NCI-H1105 treated with DMSO at 0.1 percent for 48 hours (cell line): ENCODE results near the gene TGFBR2.
A peak's percentile ranks its signal among the peaks of the same experiment; 100 is the strongest.

Experiments used
- DNase-seq: peaks from one replicate; lab custom pipeline; 2025; lab: John Stamatoyannopoulos, UW

TGFBR2 gene

DNA sequence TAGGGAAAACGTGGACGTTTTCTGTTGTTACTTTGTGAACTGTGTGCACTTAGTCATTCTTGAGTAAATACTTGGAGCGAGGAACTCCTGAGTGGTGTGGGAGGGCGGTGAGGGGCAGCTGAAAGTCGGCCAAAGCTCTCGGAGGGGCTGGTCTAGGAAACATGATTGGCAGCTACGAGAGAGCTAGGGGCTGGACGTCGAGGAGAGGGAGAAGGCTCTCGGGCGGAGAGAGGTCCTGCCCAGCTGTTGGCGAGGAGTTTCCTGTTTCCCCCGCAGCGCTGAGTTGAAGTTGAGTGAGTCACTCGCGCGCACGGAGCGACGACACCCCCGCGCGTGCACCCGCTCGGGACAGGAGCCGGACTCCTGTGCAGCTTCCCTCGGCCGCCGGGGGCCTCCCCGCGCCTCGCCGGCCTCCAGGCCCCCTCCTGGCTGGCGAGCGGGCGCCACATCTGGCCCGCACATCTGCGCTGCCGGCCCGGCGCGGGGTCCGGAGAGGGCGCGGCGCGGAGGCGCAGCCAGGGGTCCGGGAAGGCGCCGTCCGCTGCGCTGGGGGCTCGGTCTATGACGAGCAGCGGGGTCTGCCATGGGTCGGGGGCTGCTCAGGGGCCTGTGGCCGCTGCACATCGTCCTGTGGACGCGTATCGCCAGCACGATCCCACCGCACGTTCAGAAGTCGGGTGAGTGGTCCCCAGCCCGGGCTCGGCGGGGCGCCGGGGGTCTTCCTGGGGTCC is at the start of gene TGFBR2:
TSS of gene TGFBR2 (plus strand) at position 301 of the 731 bp plus-strand sequence. CDS start at position 584, 283 bp downstream.
- peak; percentile 31 for DNase-seq

DNA sequence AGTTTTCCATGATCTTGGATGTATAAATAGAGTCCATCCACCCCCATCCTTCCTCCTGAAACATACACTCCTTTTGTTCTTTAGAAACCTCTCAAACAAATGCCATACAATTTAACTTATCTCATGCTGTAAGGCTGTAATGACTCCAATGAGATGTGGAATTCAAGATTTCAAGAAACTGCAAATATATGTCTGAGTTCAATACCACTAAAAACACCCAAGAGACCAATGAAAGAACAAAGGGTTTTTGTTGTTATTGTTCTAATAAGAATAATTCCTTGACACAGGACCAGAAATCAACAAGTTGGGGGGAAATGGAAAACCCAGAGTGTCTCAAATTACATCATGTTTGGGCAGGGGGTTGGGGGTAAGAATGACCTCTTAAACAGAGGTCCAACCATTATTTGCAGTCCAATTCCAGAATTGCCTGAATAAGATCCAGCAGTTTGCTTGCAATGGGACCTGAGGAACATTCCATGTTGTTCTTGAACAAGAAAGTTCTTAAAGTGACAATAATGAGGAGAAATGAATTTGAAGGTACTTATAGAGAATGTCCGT is 48.6 kb upstream of the TGFBR2 start:
- no peak for DNase-seq

DNA sequence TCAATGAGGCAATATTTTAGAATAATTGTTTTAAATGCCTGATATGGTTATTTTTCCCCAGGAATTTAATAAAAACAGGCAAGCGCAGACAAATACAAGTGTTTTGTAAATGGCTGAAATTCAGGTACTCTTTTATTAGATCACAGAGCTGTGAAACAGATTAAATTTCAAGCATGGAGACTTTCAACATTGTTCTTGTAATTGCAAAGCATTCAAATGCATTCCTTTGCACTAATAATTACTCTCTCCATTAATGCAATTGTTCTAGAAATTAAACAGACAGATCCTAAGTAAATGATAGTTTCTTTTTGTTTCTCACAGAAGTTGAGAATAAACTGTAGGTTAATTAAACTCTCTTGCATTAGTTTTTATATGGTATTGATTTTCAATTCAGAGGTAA is 42.4 kb upstream of the TGFBR2 start:
- DNase-seq = no peak

DNA sequence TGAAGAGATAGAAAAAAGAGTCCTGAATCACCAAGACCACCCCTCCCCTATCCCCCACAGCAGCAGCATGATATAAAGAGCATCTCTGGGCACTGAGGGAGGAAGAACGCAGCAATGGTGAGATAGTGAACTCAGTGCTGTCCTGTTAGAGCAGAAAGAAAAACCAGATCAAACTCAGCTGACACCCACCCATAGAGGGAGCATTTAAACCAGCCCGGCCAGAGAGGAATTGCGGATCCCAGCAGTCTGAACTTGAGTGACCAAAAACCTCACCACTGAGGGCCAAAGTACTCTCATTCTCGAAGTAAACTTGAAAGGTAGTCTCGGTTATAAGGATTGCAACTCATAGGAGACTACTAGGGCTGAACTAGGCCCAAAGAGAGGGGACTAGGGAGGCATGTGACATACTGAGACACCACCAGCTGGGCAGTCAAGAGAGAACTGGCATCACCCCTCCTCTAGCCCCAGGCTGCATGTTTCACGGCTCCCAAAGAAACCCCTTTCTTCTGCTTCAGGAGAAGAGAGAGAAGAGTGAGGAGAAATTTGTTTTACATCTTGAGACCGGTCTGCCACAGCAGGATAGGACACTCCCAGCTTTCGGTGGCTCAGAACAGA is 39.2 kb upstream of the TGFBR2 start:
- no peak for DNase-seq

DNA sequence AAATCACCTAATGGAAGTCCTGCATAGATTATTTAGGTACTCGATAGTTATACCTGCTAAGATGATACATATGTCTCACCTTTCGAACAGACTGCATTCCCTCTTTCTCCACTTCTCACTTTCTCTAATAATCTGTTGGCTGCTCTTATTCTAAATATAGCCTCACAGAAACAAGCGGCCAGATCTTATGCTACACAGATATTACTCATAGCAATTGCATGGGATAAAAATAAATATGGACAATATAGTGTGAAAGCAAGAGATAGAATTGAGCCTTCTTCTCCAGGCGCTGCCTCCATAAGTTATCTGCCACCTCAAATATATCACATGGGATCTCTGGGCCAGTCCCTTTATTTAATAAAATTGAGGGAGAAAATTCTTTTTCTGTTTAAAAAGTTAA is 29.5 kb upstream of the TGFBR2 start:
- no peak for DNase-seq

DNA sequence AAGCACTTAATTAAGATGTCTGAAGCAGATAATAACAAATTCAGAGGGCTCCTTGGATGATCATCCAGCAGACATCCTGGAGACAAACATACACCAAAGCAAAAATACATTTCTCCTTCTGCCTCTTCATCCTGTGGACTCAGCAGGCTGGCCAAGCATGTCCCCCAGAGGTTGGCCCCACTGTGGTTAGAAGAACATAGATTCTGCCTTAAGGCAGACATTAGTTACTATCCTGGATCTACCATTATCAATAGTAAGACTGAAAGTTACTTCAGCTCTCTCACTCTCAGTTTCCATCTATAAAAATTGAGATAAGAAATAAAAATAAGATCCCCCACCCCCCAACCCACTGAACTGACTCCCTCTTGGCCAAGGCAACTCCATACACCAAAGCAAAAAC is 28.6 kb upstream of the TGFBR2 start:
- DNase-seq = no peak

DNA sequence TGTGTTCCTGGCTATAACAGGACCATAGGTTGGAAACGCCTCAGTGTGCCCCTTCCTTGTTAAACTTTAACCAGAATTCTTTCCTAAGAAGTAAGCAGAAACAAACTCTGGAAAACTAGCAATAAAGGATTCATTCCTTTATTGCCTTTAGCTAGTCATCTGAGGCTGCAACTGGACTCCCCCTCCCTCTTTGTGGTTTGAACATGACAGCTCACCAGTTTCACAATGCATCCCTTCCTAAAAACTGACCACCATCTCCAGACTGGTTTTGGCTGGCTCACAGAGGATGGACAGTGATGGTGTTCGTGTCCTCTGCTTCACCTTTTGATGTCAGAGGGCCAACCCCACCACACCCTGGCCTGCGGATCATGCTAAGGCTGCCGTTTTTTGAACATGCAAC is 27.9 kb upstream of the TGFBR2 start:
- DNase-seq = no peak

DNA sequence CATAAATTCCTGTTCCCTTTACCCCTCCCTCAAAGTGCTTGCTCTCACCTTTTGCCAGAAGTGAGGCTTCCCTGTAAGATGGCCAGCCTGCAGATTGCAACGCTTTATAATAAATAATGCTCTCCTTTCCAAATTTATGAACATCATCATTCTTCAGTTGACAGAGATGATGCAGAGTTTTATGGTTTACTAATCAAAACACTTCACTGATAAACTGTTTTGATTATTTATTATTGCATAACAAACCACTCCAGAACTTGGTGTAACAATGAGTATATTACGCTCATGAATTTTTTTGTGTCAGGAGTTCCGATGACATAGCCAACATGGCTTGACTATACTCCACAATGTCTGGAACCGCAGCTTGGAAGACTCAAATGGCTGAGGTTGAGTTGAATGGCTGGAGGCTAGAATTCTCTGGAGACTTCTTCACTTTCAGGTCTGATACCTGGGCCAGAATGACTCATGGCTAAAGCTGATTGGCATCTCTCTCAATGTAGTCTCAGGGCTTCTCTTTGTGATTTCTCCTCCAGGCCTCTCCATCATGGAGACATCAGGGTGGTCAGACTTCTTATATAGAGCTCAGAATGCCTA is 27.3 kb upstream of the TGFBR2 start:
- no peak for DNase-seq

DNA sequence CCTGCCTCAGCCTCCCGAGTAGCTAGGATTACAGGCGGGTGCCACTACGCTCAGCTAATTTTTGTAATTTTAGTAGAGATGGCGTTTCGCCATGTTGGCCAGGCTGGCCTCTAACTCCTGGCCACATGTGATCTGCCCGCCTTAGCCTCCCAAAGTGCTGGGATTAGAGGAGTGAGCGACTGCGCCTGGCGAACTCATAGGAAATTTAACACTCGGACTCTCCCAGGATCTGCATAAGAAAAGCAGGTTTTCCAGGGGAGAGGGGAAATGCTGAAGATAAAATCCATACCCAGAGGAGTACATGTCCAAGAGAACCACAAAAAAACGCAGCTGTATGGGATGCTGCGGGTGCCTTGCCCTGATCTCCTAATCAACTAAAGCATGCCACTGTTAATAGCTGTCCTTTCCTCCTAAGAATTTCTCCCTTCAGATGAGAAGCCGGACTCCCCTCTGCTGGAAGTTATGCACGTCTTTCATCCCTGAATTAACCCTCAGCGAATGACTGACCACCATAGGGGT is 25.3 kb upstream of the TGFBR2 start:
- DNase-seq = no peak

DNA sequence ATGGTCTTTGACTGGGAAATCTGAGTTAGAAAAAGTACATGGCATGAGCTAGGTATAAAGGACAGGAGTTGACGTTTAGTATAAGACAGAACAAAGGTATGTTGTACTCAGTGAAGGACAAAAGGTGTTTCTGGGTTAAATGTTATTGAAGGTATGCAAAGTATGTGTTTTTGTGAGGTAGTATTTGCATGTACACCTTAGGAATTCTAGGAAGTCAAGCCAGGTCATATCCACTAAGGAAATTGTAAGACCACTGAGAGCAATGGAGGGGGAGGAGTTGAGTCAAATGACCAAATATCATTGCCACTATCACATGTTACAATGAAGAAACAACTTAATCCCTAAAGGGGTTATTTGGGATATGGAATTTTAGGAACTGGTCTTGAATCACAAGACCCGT is 24.4 kb upstream of the TGFBR2 start:
- DNase-seq = no peak

DNA sequence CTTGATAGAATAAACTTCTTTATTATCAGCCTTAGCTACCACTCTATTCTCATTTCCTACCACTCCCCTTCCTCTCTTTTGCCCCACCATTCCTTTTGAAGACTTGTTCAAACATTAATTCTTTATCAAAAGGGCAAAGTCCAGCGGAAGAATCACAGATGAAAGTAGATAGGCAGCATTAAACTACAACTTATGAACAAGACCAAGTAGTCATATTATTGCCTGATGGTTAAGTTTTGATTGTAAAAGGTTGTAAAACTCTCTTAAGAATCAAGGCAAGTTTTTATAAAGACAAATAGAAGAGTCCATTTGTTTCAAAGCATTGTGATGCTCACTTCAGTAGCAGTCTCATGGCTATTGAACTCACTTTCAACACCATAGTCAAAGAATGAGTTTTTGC is 22.4 kb upstream of the TGFBR2 start:
- no peak for DNase-seq

DNA sequence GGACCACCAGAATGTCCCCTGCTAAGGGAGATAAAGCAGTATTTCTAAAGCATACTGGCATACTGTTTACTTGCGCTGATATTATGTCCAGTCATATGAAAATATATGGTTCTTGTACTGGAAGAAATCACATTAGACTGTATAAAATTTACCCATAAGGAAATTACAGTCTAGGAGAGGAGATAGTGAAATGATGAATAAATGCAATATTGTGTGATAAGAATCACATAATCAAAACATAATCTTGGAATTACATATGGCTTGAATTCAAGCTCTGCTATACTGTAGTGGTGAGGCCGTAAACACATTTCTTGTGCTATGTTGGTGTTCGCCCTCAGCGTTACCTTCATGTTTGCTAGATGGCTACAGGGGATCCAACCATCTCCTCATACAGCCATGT is 20.7 kb upstream of the TGFBR2 start:
- no peak for DNase-seq

DNA sequence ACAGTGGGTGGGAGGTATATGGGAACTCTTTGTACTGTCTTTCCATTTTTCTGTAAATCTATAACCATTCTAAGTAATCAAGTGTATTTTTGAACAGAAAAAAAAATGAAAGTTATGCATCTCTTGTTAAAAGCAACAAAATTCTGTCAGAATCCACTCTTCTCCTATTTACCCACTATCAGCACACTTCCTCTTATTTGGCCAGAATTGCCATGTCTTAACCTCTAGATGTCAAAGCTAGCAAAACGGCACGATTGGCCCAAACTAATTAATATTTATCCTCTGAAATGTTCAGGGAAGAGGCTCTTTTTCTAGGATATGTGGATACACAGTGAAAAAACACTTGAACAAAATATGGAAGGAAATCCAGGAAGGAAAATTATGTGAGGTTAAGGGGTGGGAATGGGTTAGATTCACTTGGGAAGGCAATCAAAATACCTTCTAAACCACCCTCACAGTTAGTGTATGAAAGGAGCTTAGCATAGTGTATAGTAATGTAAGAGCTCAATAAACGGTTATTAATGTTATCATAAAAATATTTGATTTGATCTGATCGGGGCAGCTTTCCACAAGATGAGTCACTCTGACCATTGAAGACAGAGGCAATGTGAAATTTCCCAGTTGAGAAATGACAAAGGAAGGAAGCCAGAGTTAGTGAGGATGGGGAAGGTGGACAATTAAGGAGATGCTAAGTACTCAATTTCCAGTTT is 20.1 kb upstream of the TGFBR2 start:
- DNase-seq = no peak

DNA sequence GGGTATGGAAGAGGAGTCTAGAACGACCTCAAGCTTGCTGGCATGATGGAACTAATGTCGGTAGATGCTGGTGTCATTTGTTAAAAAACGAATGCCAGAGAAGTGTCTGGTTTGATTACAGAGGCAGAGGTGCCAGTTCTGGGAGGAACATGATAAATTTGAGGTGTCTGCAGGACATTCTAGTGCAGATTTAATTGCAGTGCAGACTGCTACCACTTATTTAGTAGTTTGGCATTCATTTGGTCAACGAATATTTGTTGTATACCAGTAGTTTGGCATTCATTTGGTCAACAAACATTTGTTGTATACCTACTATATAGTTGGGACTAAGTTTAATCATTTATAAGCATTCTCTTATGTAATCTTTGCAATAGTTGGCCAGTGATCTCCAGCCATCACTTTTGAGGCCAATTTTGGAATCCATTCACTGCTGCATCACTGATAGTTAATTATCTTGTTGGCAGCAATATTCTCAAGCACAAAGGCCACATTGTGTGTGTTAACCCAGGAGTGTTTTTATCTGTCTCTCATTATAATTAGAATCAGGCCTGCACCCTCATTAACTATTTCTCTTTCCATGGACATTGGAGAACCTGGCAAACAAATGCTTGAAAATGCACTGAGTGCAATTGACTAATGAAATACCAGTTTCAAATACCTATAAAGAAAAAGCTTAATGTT is 19.5 kb upstream of the TGFBR2 start:
- DNase-seq = peak; percentile 22

DNA sequence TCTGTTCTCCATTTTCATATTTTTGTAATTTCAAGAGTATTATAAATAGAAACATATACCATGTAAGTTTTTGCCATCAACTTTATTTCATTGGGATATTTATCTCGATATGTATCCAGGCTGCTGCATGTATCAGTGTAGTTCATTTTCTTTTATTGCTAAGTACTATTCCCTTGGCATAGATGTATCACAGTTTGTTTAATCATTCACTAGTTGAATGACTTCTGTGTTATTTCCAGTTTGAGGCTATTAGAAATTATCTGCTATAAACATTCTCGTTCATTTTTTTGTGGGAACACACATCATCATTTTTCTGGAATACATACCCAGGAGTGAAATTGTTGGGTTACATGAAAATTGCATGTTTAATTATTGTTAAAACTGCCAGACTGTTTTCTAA is 18.5 kb upstream of the TGFBR2 start:
- DNase-seq = no peak

DNA sequence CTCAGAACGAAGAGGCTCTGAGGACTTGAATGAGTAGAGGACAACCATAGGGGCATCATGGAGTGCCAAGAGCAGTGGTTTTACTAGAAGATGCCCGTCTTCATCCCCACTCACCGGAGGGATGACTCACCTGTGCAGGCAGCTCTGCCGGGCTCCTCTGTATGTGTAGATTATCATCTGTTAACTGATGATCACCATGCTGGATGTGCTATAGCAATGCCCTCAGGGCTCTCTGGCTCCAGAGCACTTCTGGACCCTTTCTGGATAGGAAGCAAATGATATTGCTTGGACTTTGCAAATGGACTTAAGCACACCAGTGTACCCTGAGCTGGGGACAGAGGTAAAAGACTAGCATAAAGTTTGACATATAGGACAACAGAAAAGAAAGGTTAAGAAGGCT is 10.2 kb upstream of the TGFBR2 start:
- DNase-seq = no peak

DNA sequence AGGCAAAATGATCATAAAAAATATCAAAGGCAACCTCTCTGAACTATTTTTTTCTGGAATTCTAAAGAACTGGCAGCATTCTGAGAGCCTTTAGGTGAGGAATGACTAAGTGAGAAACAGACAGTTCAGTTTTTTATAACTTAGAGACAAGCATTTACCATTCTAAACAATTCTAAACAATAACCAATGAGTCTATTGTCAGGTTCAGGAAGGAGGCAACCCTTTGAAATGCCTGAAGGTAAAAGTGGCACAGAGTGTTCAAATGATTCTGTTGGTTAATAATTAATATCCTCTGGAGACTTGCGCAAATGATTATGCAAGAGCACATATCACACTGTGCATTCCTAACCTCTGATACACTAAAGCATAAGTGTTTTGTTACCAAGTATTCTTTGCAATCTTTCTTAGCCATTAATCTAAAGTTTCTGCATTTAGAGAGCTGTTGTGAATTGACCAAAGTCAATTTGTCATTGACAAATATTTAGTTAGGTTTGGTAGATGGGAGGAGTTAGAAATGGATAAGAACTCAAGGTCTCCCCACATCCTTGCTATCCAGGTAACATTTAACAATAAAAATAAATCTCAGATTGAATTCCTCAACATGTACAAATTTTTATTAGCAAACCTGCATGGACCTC is 9.2 kb upstream of the TGFBR2 start:
- no peak for DNase-seq

DNA sequence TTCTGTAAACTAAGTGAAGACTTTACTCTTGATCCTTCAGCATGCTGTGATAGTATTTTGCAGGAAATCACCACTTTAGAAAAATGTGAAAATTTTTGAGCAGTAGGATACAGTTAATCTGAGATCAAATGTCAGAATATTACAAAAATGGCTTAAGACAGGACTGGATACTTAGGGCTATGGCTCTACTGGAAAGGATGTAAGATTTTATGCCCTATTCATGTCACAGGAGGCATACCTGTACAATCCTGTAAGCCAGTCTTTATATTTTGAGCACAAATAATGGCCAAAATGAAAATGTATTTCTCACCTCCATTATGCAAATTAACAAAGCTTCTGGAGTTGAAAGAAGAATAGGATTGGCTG is 8.6 kb upstream of the TGFBR2 start:
- DNase-seq = no peak

DNA sequence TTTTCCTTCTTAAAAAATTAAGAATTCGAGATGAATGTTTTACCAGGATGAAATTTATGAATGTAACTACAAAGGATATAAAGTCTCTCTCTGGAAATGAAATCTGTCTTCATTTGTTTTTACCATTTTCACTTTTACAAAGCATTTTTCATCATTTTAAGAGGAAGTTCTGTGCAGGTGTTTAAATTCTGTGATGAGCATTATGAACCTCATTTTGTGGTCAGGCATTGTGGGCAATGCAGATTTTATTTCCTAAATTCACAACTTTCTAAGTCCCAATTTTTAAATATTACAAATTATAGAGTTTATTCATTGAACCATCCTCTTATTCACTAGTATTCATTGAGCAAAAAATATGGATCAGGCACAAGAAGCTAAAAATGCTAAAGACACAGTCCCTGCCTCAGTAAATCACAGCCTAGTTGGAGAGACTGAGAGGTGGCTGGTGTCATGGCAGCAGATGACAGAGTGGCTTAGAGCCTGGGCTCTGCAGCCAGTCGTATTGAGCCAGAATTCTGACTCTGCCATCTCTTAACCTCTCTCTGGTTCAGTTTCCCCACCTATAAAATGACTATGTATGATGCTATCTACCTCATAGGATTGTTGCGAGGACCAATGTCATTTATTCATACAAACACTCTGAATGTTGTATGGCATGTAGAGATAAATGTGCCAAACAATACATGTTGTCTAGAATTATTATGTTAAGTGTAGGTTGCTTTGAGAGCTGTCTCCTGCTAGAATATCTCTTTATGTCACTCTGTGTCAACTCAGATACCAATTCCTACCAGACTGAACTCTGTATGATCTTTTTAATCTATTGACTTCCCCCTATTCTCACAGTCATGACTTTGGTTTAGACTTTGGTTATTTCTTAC is 7.5 kb upstream of the TGFBR2 start:
- DNase-seq = no peak

DNA sequence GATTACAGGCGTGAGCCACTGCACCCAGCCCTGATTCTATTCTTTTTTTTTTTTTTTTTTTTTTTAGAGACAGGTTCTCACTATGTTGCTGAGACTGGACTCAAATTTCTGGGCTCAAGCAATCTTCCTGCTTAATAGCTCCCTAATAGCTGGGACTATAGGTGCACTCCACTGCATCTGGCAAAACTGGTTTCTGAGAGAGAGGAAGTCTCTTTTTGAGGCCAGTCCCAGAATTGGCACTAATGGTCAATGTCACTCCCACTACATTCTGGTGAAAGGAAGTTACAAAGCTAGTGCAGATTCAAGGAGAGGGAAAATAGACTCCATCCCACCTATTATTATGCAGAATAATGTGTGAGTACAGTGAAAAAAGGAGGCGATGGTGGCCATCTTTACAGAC is 5.8 kb upstream of the TGFBR2 start:
- no peak for DNase-seq
